Right lobe of liver (tissue), 6 donors: ENCODE data around the gene TNKS1BP1. TPM values are rescaled to one million over a fixed set of nuclear protein-coding genes. Genes with fewer than 3 reads are reported as not detected.
"Not testable (repeated sequence)": the region's sequence is repeated elsewhere in the genome, so short reads cannot be mapped to it uniquely, and the experiment has no call there.

Experiments used
- ATAC-seq, 4 donors: fragments of 200-7000 bp; cut with Tn5 transposase; one replicate each; pipeline ENCODE4 v1.9.1; 2020; ENCODE audit warnings: mild to moderate bottlenecking in 4 of 4, moderate library complexity in 4 of 4
- DNase-seq, 3 donors: peaks; one replicate each; pipeline ENCODE4 v3.0.0-alpha.2; 2020
- H3K27ac ChIP-seq, 3 donors: fragments of 200-600 bp; one replicate each; pipeline ENCODE4 v1.8.0; 2022
- H3K27me3 ChIP-seq, 2 donors: fragments of 200-600 bp; one replicate each; pipeline ENCODE4 v1.8.0; 2022
- H3K36me3 ChIP-seq, 4 donors: fragments of 200-600 bp; sonication (generic) in 1 of 4; one replicate each; pipeline versions ENCODE4 v1.5.1 to v1.8.0; 2017 to 2022; ENCODE audit warnings: control low read depth in 1 of 4
- H3K4me1 ChIP-seq, 4 donors: fragments of 200-600 bp; sonication (generic) in 1 of 4; one replicate each; pipeline versions ENCODE4 v1.5.1 to v1.8.0; 2017 to 2022; ENCODE audit warnings: control low read depth in 1 of 4
- H3K4me3 ChIP-seq, 3 donors: fragments of 200-600 bp; one replicate each; pipeline ENCODE4 v1.8.0; 2022
- H3K9me3 ChIP-seq, 4 donors: fragments of 200-600 bp; sonication (generic) in 1 of 4; one replicate each; pipeline versions ENCODE4 v1.5.1 to v1.8.0; 2017 to 2022; ENCODE audit warnings: control low read depth in 1 of 4
- POLR2A ChIP-seq: fragments of 450-650 bp; IDR thresholded peaks from one replicate; pipeline ENCODE4 v1.6.1; 2017; ENCODE audit warnings: antibody characterized with exemption, mild to moderate bottlenecking
- WGBS: methylation state at CpG from one replicate; pipeline ENCODE4 v1.1.6; 2018; ENCODE audit warnings: low coverage, low lambda C conversion rate; ENCODE audit not compliant: insufficient coverage; ENCODE audit errors: missing lambda C conversion rate; 5-methylcytosine and 5-hydroxymethylcytosine counted together
- intact Hi-C, 2 donors: fragments of 100-400 bp; cut with DNase I; formaldehyde crosslinking; loops; one replicate each; pipeline versions ENCODE4 v1.11.2 to v1.14.1; 2022
- total RNA-seq, 6 experiments: library from RNA; depleted of rRNA in 2 of 6; stranded (reverse); fragments of >200 nt in 2 of 6; fragmentation: NEBNext Ultra II Directional in 3 of 6; extraction: Animal tissue kit (Norgen Biotek cat#: 25700) in 3 of 6; gene quantifications; one replicate each; pipeline versions ENCODE4 v1.1.0 to v1.2.4, GENCODE V29; 2016 to 2023
- TF ChIP-seq, protein P1 (sequence below), 4 donors: fragments of 200-600 bp in 3 of 4; fragments of 450-650 bp in 1 of 4; IDR thresholded peaks; one replicate each; pipeline versions ENCODE4 v1.5.1 to v1.8.0; 2016 to 2022; ENCODE audit warnings: antibody characterized with exemption in 4 of 4, mild to moderate bottlenecking in 2 of 4
- donor health status: DM: no; HTN: yes; CAD: no.
- donor health status: DM: no; HTN: no; CAD: no.
- donor health status: DM: no; HTN: no; CAD: no.
- donor health status: DM: no; HTN: yes; CAD: no.
- donor health status: DM: no; HTN: yes; CAD: no.

The TNKS1BP1 gene
- total RNA-seq, 6 experiments from 2014 or later = 52.4 to 124 (median 92.7) TPM

DNA sequence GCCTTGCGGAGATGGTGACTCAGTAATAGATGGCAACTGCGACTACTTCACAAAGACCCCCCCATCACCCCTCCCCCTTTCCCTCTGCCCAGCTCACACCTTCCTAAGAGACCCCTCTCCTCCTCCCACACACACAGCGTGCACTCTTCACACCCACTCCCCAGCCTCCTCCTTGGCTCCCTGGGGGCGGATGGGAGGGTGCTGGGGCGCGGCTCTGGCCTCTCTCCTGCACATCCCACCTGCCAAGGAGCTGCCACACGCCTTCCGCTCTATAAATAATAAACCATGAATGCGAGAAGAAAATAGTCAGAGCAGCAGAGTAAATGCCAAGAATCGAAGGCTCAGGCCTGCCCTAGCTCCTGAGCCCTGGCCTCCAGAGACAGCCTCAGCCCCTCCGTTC is 17.9 kb upstream of the TNKS1BP1 start:
- WGBS = 56% methylated on average over 6 of the region's 11 CpGs
- no peaks in the 10 kb centered on the region for H3K4me1 ChIP-seq
- DNase-seq (no peak), ATAC-seq (no peak)
- no peaks in the 10 kb centered on the region for H3K27me3 ChIP-seq
- TF ChIP-seq, protein P1, sequence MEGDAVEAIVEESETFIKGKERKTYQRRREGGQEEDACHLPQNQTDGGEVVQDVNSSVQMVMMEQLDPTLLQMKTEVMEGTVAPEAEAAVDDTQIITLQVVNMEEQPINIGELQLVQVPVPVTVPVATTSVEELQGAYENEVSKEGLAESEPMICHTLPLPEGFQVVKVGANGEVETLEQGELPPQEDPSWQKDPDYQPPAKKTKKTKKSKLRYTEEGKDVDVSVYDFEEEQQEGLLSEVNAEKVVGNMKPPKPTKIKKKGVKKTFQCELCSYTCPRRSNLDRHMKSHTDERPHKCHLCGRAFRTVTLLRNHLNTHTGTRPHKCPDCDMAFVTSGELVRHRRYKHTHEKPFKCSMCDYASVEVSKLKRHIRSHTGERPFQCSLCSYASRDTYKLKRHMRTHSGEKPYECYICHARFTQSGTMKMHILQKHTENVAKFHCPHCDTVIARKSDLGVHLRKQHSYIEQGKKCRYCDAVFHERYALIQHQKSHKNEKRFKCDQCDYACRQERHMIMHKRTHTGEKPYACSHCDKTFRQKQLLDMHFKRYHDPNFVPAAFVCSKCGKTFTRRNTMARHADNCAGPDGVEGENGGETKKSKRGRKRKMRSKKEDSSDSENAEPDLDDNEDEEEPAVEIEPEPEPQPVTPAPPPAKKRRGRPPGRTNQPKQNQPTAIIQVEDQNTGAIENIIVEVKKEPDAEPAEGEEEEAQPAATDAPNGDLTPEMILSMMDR (IDR thresholded peaks at IDR 0.05) = no peak
- TF ChIP-seq POLR2A = no peak
- intact Hi-C loops = loop anchor here (5.0 to 10.0 kb wide), 3 partner anchors 142 to 302 kb away; partner anchors contain the start of gene YPEL4 (in 2 of the 2)
- H3K9me3 ChIP-seq = no peaks in the 10 kb centered on the region
- H3K36me3 ChIP-seq = no peaks in the 10 kb centered on the region
- no peak overlapping the region for H3K27ac ChIP-seq
- H3K4me3 ChIP-seq = no peak overlapping the region

DNA sequence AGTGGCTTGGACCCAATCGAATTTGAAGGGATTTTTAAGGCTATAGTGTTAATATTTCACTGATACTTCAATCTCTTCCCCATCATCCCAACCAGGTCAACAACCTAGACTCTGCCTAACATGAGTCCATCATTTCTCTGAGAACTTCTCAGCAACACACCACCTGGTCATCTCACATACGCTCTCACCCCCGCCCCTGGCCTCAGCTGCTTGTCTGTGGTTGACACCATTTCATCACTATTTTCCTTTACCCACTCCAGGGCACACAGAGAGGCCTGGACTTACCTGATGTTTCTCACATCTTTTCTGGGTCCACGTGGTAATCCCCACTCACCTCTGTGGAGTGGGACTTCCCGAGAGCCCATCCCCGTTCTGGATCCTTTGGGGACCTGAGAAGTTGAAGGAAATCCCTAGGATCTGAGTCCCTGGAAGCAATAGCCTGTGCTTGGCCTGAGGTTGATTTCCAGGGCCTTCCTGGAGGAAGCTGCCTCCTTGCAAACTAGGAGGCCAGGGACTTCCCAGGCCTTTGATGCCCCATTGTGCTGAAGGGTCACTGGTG is 16.6 kb upstream of the TNKS1BP1 start:
- intact Hi-C loops = loop anchor here (5.0 to 10.0 kb wide), 3 partner anchors 143 to 303 kb away; partner anchors contain the start of gene YPEL4 (in 2 of the 2)
- WGBS = 54% methylated on average over 6 of the region's 6 CpGs
- Histone ChIP-seq H3K4me1 (peaks cover 0 to under 1% (median 0%) of the 10 kb centered on the region in 4 donors), H3K36me3 (no peaks in the 10 kb centered on the region), H3K9me3 (no peaks in the 10 kb centered on the region), H3K4me3 (no peak overlapping the region), H3K27me3 (no peaks in the 10 kb centered on the region), H3K27ac (no peak overlapping the region)
- ATAC-seq (no peak), DNase-seq (no peak)
- no peak for TF ChIP-seq POLR2A
- TF ChIP-seq, protein P1 (IDR thresholded peaks at IDR 0.05) = no peak

DNA sequence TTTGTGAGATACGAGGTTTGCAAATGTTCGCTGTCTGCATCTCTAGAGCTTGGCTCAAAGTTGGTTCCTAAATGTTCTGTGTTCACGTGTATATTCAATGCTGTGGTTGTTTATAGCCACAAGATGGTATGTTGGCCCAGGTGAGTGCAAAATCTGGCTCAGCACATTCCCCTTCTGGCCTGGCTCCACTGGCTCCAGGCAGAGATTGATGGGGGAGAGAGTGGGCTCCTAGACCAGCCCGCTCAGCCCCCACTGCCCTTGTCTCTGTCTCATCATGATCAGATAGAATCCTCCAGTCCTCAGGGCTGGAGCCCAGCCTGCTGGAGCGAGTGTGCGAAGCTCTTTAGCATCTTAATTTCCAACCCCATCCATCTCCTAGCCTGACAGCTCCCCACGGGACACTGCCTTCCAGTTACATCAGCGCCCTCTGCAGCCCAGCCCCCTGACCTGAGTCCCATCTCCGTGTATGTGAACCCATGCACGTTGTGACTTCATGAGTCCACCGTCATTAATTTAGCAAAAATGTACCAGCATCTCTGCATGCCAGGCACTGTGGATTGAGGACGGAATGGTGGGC is 15.4 kb upstream of the TNKS1BP1 start:
- no peak for TF ChIP-seq POLR2A
- TF ChIP-seq, protein P1 (IDR thresholded peaks at IDR 0.05) = peak in 3 of 4 donors; percentile 12 to 22 (median 13)
- peak; percentile 9 to 28 (median 18) for ATAC-seq
- H3K27me3 ChIP-seq = no peaks in the 10 kb centered on the region
- no peak overlapping the region for H3K4me3 ChIP-seq
- intact Hi-C loops = loop anchor here (5.0 to 10.0 kb wide), 3 partner anchors 145 to 305 kb away; partner anchors contain the start of gene YPEL4 (in 2 of the 2)
- 40% methylated on average over 11 of the region's 12 CpGs for WGBS
- H3K27ac ChIP-seq = no peak overlapping the region
- H3K36me3 ChIP-seq = no peaks in the 10 kb centered on the region
- no peaks in the 10 kb centered on the region for H3K9me3 ChIP-seq
- no peak for DNase-seq
- H3K4me1 ChIP-seq = peaks cover 0 to 4% (median 0%) of the 10 kb centered on the region in 4 donors

DNA sequence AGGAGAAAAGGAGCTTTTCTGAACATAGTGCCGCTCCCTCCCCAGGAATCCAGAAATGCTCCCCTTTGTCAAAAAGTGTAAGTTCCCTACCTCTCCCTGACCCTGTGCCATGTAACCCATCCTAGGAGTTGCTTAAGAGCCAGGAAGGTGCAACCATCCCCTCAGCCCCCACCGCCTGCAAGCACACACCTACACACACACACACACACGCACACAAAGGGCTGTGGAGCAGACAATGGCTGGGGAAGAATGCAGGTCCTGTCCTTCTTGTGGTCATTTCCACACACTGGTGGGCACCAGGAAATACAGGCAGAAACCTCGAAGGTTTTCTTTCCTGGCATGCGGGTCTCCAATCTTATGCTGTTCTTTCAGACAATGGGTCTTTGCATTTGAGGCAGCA is 14.6 kb upstream of the TNKS1BP1 start:
- intact Hi-C loops = no loop called here
- Histone ChIP-seq H3K4me1 (peaks cover 0 to 11% (median 0%) of the 10 kb centered on the region in 4 donors), H3K27ac (no peak overlapping the region), H3K27me3 (no peaks in the 10 kb centered on the region), H3K4me3 (no peak overlapping the region), H3K36me3 (no peaks in the 10 kb centered on the region), H3K9me3 (no peaks in the 10 kb centered on the region)
- DNase-seq (no peak), ATAC-seq (no peak)
- 72% methylated on average over 2 of the region's 5 CpGs for WGBS
- no peak for TF ChIP-seq POLR2A

DNA sequence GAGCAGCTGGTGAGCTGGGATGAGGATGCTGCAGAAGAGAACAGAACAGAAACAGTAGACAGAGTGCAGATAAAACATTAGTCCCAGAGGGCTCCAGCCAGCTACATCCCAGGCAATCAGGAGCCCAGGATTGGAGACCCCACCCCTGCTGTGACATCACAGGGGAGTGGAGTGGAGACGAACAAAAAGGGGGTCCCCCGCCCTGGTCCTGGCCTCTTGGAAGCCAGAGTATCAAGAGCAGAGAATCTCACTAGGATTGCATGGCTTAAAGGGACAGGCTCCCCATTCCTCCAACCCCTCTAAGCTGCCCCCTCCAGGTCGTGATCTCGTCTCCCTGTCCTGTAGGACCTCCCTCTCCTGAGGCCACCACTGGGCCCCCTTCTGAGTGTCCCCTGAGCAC is 13.4 kb upstream of the TNKS1BP1 start, which contains the start of gene P2RX3:
Gene P2RX3, plus strand, starts transcription at position 211 of the 400 bp plus-strand sequence. CDS start 199 bp downstream, outside the sequence.
- Histone ChIP-seq H3K36me3 (peaks cover 0 to 4% (median 0%) of the 10 kb centered on the region in 4 donors), H3K4me1 (peaks cover 0 to 14% (median 0%) of the 10 kb centered on the region in 4 donors), H3K27ac (no peak within 1 kb of the TSS), H3K4me3 (no peak within 1 kb of the TSS), H3K27me3 (no peaks in the 10 kb centered on the region), H3K9me3 (no peaks in the 10 kb centered on the region)
- TF ChIP-seq POLR2A = no peak
- TF ChIP-seq, protein P1 (IDR thresholded peaks at IDR 0.05) = no peak
- intact Hi-C loops = no loop called here
- no CpG with 5 or more reads among the region's 4 CpGs for WGBS
- DNase-seq (no peak), ATAC-seq (no peak)

DNA sequence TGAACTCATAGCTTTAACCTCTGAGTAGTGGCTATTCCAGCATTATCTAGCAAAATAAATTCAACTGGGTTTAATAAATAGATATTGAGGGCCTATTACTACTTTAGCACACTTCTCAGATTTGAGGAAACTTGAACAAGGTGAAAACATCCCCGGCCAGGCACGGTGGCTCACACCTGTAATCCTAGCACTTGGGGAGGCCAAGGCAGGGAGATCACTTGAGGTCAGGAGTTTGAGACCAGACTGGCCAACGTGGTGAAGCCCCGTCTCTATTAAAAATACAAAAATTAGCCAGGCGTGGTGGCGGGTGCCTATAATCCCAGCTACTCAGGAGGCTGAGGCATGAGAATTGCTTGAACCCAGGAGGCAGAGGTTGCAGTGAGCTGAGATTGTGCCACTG is 12.1 kb upstream of the TNKS1BP1 start:
- 95% methylated on average over 4 of the region's 6 CpGs for WGBS
- intact Hi-C loops, H3K9me3 ChIP-seq, DNase-seq, H3K27me3 ChIP-seq, H3K27ac ChIP-seq, H3K4me3 ChIP-seq, ATAC-seq: not testable (repeated sequence)
- Histone ChIP-seq H3K36me3 (peaks cover 0 to 17% (median 5%) of the 10 kb centered on the region in 4 donors), H3K4me1 (peaks cover 0 to 14% (median 0%) of the 10 kb centered on the region in 4 donors)
